ENCODE results near the gene PAM. TPM values are rescaled to one million over a fixed set of nuclear protein-coding genes. Genes with fewer than 3 reads are reported as not detected.

Gene PAM
- total and polyA plus RNA-seq, 4 donors, result 8.2 to 27.5 (median 13.7) TPM

- Histone ChIP-seq H3K9me3 (ENCODE audit: control insufficient read depth in 4 of 4, low read length in 3 of 4) (no peaks in the 10 kb centered on the region), H3K9ac (ENCODE audit: low read depth in 1 of 2, low read length in 2 of 2) (no peak overlapping the region), H3K4me1 (ENCODE audit: control insufficient read depth in 4 of 4, insufficient read depth in 4 of 4, low read length in 3 of 4) (no peaks in the 10 kb centered on the region), H3K4me3 (ENCODE audit: low read depth in 1 of 3, low read length in 3 of 3) (no peak overlapping the region), H3K27me3 (ENCODE audit: control insufficient read depth in 4 of 4, insufficient read depth in 4 of 4, low read length in 3 of 4) (no peaks in the 10 kb centered on the region), H3K36me3 (ENCODE audit: control insufficient read depth in 4 of 4, insufficient read depth in 3 of 4, low read depth in 1 of 4, low read length in 3 of 4) (no peaks in the 10 kb centered on the region), H3K27ac (ENCODE audit: low read depth in 1 of 2, low read length in 2 of 2) (no peak overlapping the region)
- DNase-seq (ENCODE audit: low spot score), result no peak
- TF ChIP-seq NR2F2 (IDR thresholded peaks at IDR 0.05) (no peak), YY1 (IDR thresholded peaks at IDR 0.05) (no peak), ATF3 (IDR thresholded peaks at IDR 0.05) (no peak), MAX (IDR thresholded peaks at IDR 0.05) (no peak), RAD21 (IDR thresholded peaks at IDR 0.05) (no peak), ZBTB33 (IDR thresholded peaks at IDR 0.05) (no peak), FOXA2 (IDR thresholded peaks at IDR 0.05) (no peak), HNF4G (IDR thresholded peaks at IDR 0.05) (no peak), SP1 (IDR thresholded peaks at IDR 0.05) (no peak), GABPA (IDR thresholded peaks at IDR 0.05 in 1 of 2, conservative IDR thresholded peaks at IDR 0.05 in 1 of 2) (no peak), TAF1 (conservative IDR thresholded peaks at IDR 0.05) (no peak)
Observed at GRCh38 chr5:103005276-103005675, 250.2 kb downstream of the PAM start.

- WGBS, result 71% methylated on average over 1 of the region's 1 CpG
Observed at GRCh38 chr5:103006921-103007320, 251.8 kb downstream of the PAM start.

More at GRCh38 chr5:103006921-103007320, 251.8 kb downstream of the PAM start:
- Histone ChIP-seq H3K27ac (ENCODE audit: low read depth in 1 of 2, low read length in 2 of 2) (no peak overlapping the region), H3K4me3 (ENCODE audit: low read depth in 1 of 3, low read length in 3 of 3) (no peak overlapping the region), H3K27me3 (ENCODE audit: control insufficient read depth in 4 of 4, insufficient read depth in 4 of 4, low read length in 3 of 4) (no peaks in the 10 kb centered on the region), H3K4me1 (ENCODE audit: control insufficient read depth in 4 of 4, insufficient read depth in 4 of 4, low read length in 3 of 4) (no peaks in the 10 kb centered on the region), H3K9me3 (ENCODE audit: control insufficient read depth in 4 of 4, low read length in 3 of 4) (no peaks in the 10 kb centered on the region), H3K36me3 (ENCODE audit: control insufficient read depth in 4 of 4, insufficient read depth in 3 of 4, low read depth in 1 of 4, low read length in 3 of 4) (no peaks in the 10 kb centered on the region), H3K9ac (ENCODE audit: low read depth in 1 of 2, low read length in 2 of 2) (no peak overlapping the region)
- TF ChIP-seq ATF3 (IDR thresholded peaks at IDR 0.05), result no peak
- TF ChIP-seq RXRA (IDR thresholded peaks at IDR 0.05), result no peak
- TF ChIP-seq YY1 (IDR thresholded peaks at IDR 0.05), result no peak
- TF ChIP-seq RAD21 (IDR thresholded peaks at IDR 0.05), result no peak
- no peak for TF ChIP-seq JUND (IDR thresholded peaks at IDR 0.05)
- TF ChIP-seq TAF1 (conservative IDR thresholded peaks at IDR 0.05), result no peak
- no peak for TF ChIP-seq ZBTB33 (IDR thresholded peaks at IDR 0.05)
- TF ChIP-seq MAX (IDR thresholded peaks at IDR 0.05), result no peak
- TF ChIP-seq FOXA1 (IDR thresholded peaks at IDR 0.05), result no peak
- TF ChIP-seq FOXA2 (IDR thresholded peaks at IDR 0.05), result no peak
- no peak for TF ChIP-seq HNF4A (conservative IDR thresholded peaks at IDR 0.05)
- no peak for TF ChIP-seq REST (IDR thresholded peaks at IDR 0.05)
- DNase-seq (ENCODE audit: low spot score), result no peak
